ENCODE data around the gene PNCK. TPM values are rescaled to one million over a fixed set of nuclear protein-coding genes. Genes with fewer than 3 reads are reported as not detected.

PNCK gene
- polyA plus RNA-seq, 3 donors, result not detected

GRCh38 chrX:153644356-153645125 is 29.1 kb downstream of the PNCK start:
- no peaks in the 10 kb centered on the region for H3K36me3 ChIP-seq (replicated peaks in 1 of 2; ENCODE audit: control insufficient read depth in 1 of 2, insufficient read depth in 2 of 2, low read length in 2 of 2)
- no peak overlapping the region for H3K9ac ChIP-seq (ENCODE audit: insufficient read depth, low read length, poor library complexity, severe bottlenecking)
- WGBS (ENCODE audit: insufficient coverage), result 2% methylated on average over 14 of the region's 46 CpGs
- TF ChIP-seq, protein P1, sequence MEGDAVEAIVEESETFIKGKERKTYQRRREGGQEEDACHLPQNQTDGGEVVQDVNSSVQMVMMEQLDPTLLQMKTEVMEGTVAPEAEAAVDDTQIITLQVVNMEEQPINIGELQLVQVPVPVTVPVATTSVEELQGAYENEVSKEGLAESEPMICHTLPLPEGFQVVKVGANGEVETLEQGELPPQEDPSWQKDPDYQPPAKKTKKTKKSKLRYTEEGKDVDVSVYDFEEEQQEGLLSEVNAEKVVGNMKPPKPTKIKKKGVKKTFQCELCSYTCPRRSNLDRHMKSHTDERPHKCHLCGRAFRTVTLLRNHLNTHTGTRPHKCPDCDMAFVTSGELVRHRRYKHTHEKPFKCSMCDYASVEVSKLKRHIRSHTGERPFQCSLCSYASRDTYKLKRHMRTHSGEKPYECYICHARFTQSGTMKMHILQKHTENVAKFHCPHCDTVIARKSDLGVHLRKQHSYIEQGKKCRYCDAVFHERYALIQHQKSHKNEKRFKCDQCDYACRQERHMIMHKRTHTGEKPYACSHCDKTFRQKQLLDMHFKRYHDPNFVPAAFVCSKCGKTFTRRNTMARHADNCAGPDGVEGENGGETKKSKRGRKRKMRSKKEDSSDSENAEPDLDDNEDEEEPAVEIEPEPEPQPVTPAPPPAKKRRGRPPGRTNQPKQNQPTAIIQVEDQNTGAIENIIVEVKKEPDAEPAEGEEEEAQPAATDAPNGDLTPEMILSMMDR (IDR thresholded peaks at IDR 0.05), result no peak
- no peak overlapping the region for H2AFZ ChIP-seq (ENCODE audit: insufficient read depth, low read depth, low read length, poor library complexity, severe bottlenecking)
- Mint-ChIP-seq H3K27ac (peak overlapping the region in 1 of 7 donors; percentile 18), H3K36me3 (peaks cover 0 to 1% of the 10 kb centered on the region in 2 donors), H3K9me3 (peaks cover 0 to 24% (median 8%) of the 10 kb centered on the region in 7 donors), H3K4me1 (peaks cover 2% of the 10 kb centered on the region), H3K27me3 (ENCODE audit: low read depth in 3 of 3) (peaks cover 53 to 84% (median 69%) of the 10 kb centered on the region in 3 donors), H3K4me3 (peak overlapping the region in 1 of 2 donors; percentile 68)
- H3K27me3 ChIP-seq (ENCODE audit: control insufficient read depth in 2 of 2, insufficient read depth in 2 of 2, low read length in 2 of 2), result peaks cover 16 to 69% of the 10 kb centered on the region in 2 donors
- peaks cover 0 to 5% of the 10 kb centered on the region in 2 donors for H3K4me1 ChIP-seq (ENCODE audit: control insufficient read depth in 1 of 2, insufficient read depth in 2 of 2, low read length in 2 of 2)
- intact Hi-C loops (cut with micrococcal nuclease), result no loop called here
- H3K4me3 ChIP-seq (replicated peaks in 1 of 3; ENCODE audit: low read depth in 2 of 3, low read length in 3 of 3), result no peak overlapping the region
- no peak overlapping the region for H3K4me2 ChIP-seq (replicated peaks; ENCODE audit: extremely low read depth, low read length, poor library complexity, severe bottlenecking)
- H3K27ac ChIP-seq (ENCODE audit: low read depth in 1 of 2, low read length in 2 of 2), result no peak overlapping the region
- H3K9me3 ChIP-seq (replicated peaks in 1 of 2; ENCODE audit: control insufficient read depth in 1 of 2, insufficient read depth in 1 of 2, low read length in 2 of 2), result peaks cover 0 to 18% of the 10 kb centered on the region in 2 donors
- H4K20me1 ChIP-seq (ENCODE audit: insufficient read depth, low read length), result no peaks in the 10 kb centered on the region
- no peaks in the 10 kb centered on the region for H3K79me2 ChIP-seq (ENCODE audit: insufficient read depth, low read length)
- no peak for DNase-seq

DNA sequence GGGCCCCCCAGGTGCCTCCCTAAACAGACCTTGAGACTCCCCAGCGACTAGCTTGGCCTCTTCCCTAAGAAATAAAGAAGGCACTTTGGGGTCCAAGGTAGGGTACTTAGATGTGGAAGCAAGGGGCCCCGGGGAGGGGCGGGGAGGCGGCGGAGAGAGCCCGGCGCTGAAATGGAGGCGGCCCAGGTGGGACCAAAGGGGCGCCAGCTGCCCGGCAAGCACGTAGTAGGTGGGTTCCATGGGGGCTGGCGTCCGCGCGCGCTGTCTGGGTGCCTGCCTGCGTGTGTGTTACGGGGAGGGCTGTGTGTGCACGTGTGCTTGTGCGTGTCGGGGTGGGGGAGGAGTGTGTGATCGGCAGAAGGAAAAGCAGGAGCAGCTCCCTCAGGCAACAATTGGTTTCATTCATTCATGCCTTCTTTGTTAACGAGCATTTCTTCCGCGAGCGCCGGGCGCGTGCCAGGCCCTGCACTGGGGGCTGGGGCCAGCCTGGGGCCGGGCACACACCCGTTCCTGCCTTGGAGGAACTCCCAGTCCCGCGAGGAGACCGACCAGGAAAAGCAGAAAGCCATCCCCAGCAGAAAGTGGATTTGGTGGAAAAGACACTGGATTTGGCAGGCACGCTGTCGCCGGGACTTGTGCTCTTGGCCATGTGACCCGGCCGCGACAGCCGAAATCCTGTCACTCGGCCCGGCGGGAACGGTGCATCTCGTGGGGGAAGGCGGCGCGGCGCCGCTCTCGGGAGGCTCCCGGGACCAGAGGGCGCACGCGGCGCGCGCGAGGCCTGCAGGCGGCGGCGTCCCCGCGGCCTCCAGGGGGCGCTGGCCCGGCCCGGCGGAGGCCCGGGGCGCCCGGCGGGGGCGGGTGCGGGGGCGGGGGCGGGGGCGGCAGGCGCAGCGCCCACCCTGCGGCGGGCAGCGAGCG is 29.9 kb downstream of the PNCK start:
- H3K9ac ChIP-seq (ENCODE audit: insufficient read depth, low read length, poor library complexity, severe bottlenecking), result no peak overlapping the region
- H4K20me1 ChIP-seq (ENCODE audit: insufficient read depth, low read length), result no peaks in the 10 kb centered on the region
- no peak overlapping the region for H3K27ac ChIP-seq (ENCODE audit: low read depth in 1 of 2, low read length in 2 of 2)
- Mint-ChIP-seq H3K4me3 (peak overlapping the region in 1 of 2 donors; percentile 71), H3K9me3 (peaks cover 0 to 21% (median 8%) of the 10 kb centered on the region in 7 donors), H3K27me3 (ENCODE audit: low read depth in 3 of 3) (peaks cover 51 to 82% (median 70%) of the 10 kb centered on the region in 3 donors), H3K4me1 (peaks cover 2% of the 10 kb centered on the region), H3K27ac (no peak overlapping the region), H3K36me3 (peaks cover 0 to 1% of the 10 kb centered on the region in 2 donors)
- H3K4me1 ChIP-seq (ENCODE audit: control insufficient read depth in 1 of 2, insufficient read depth in 2 of 2, low read length in 2 of 2), result peaks cover 0 to 5% of the 10 kb centered on the region in 2 donors
- DNase-seq, result no peak
- H3K79me2 ChIP-seq (ENCODE audit: insufficient read depth, low read length), result no peaks in the 10 kb centered on the region
- H3K4me3 ChIP-seq (replicated peaks in 1 of 3; ENCODE audit: low read depth in 2 of 3, low read length in 3 of 3), result no peak overlapping the region
- peaks cover 16 to 62% of the 10 kb centered on the region in 2 donors for H3K27me3 ChIP-seq (ENCODE audit: control insufficient read depth in 2 of 2, insufficient read depth in 2 of 2, low read length in 2 of 2)
- no peaks in the 10 kb centered on the region for H3K36me3 ChIP-seq (replicated peaks in 1 of 2; ENCODE audit: control insufficient read depth in 1 of 2, insufficient read depth in 2 of 2, low read length in 2 of 2)
- peaks cover 0 to 13% of the 10 kb centered on the region in 2 donors for H3K9me3 ChIP-seq (replicated peaks in 1 of 2; ENCODE audit: control insufficient read depth in 1 of 2, insufficient read depth in 1 of 2, low read length in 2 of 2)
- no peak overlapping the region for H3K4me2 ChIP-seq (replicated peaks; ENCODE audit: extremely low read depth, low read length, poor library complexity, severe bottlenecking)
- H2AFZ ChIP-seq (ENCODE audit: insufficient read depth, low read depth, low read length, poor library complexity, severe bottlenecking), result no peak overlapping the region
- 0% methylated on average over 32 of the region's 84 CpGs for WGBS (ENCODE audit: insufficient coverage)
- intact Hi-C loops (cut with micrococcal nuclease), result no loop called here
- TF ChIP-seq, protein P1 (IDR thresholded peaks at IDR 0.05), result no peak
